ENCODE results near the gene SMC3. TPM values are rescaled to one million over a fixed set of nuclear protein-coding genes. Genes with fewer than 3 reads are reported as not detected.

Gene SMC3
- total and polyA plus RNA-seq, 2 experiments from 2014 or later, result 72.3 to 320 TPM

DNA sequence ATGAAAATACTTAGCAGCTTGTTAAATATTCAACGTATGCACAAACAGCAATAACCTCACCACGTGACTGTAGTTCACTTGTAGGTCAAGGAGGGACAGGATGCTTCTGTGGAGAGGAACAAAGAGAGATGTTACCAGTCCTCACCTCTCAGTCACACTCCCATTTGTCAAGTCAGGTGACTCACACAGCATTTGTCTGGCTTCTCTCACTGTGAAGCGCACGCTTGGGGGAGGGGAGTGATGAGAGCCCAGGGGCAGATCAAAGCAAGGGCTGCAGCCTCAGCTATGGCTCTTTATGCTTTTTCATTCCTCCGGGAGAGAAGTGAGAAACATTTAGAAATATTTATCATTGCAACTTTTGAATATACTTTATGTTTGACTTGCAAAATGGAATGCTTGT is 73.8 kb downstream of the SMC3 start:
- no peaks in the 10 kb centered on the region for H3K9me2 ChIP-seq (ENCODE audit: insufficient read depth)
- peak; percentile 30 for ATAC-seq
- DNase-seq (ENCODE audit: low spot score), result peak; percentile 91
- H3K36me3 Mint-ChIP-seq (ENCODE audit: low read depth), result no peaks in the 10 kb centered on the region; the same call in 2 of the 3 replicates
- peaks cover 51% of the 10 kb centered on the region for H3K4me1 Mint-ChIP-seq
- no peaks in the 10 kb centered on the region for H3K36me3 ChIP-seq (ENCODE audit: insufficient read depth)
- H3K4me1 ChIP-seq (ENCODE audit: insufficient read depth), result peaks cover 44% of the 10 kb centered on the region
- no peaks in the 10 kb centered on the region for H4K20me1 ChIP-seq (replicated peaks; ENCODE audit: insufficient read depth)
- no peaks in the 10 kb centered on the region for H3K79me2 ChIP-seq (replicated peaks; ENCODE audit: insufficient read depth)
- H3F3A ChIP-seq (replicated peaks; ENCODE audit: low read depth), result 0 out of 2 replicates have a peak, but pooled peaks cover 8% of the 10 kb centered on the region
- H3K27ac Mint-ChIP-seq, result no peak overlapping the region
- H3K27me3 Mint-ChIP-seq (ENCODE audit: insufficient read depth, low read depth, poor library complexity), result peaks cover 41% of the 10 kb centered on the region
- H3K4me3 ChIP-seq, result peak overlapping the region; percentile 18
- peak overlapping the region; percentile 96 for H3K4me2 ChIP-seq
- peak overlapping the region; percentile 52 for H3K4me3 Mint-ChIP-seq
- TF ChIP-seq EZH2phosphoT487 (IDR thresholded peaks at IDR 0.05; ENCODE audit: unreplicated experiment), result no peak
- TF ChIP-seq NANOG (IDR thresholded peaks at IDR 0.05; ENCODE audit: borderline replicate concordance), result no peak
- peak; percentile 42 for TF ChIP-seq CREB1 (CRISPR knock-in tag; IDR thresholded peaks at IDR 0.05; ENCODE audit: low read depth)
- TF ChIP-seq, protein P1, sequence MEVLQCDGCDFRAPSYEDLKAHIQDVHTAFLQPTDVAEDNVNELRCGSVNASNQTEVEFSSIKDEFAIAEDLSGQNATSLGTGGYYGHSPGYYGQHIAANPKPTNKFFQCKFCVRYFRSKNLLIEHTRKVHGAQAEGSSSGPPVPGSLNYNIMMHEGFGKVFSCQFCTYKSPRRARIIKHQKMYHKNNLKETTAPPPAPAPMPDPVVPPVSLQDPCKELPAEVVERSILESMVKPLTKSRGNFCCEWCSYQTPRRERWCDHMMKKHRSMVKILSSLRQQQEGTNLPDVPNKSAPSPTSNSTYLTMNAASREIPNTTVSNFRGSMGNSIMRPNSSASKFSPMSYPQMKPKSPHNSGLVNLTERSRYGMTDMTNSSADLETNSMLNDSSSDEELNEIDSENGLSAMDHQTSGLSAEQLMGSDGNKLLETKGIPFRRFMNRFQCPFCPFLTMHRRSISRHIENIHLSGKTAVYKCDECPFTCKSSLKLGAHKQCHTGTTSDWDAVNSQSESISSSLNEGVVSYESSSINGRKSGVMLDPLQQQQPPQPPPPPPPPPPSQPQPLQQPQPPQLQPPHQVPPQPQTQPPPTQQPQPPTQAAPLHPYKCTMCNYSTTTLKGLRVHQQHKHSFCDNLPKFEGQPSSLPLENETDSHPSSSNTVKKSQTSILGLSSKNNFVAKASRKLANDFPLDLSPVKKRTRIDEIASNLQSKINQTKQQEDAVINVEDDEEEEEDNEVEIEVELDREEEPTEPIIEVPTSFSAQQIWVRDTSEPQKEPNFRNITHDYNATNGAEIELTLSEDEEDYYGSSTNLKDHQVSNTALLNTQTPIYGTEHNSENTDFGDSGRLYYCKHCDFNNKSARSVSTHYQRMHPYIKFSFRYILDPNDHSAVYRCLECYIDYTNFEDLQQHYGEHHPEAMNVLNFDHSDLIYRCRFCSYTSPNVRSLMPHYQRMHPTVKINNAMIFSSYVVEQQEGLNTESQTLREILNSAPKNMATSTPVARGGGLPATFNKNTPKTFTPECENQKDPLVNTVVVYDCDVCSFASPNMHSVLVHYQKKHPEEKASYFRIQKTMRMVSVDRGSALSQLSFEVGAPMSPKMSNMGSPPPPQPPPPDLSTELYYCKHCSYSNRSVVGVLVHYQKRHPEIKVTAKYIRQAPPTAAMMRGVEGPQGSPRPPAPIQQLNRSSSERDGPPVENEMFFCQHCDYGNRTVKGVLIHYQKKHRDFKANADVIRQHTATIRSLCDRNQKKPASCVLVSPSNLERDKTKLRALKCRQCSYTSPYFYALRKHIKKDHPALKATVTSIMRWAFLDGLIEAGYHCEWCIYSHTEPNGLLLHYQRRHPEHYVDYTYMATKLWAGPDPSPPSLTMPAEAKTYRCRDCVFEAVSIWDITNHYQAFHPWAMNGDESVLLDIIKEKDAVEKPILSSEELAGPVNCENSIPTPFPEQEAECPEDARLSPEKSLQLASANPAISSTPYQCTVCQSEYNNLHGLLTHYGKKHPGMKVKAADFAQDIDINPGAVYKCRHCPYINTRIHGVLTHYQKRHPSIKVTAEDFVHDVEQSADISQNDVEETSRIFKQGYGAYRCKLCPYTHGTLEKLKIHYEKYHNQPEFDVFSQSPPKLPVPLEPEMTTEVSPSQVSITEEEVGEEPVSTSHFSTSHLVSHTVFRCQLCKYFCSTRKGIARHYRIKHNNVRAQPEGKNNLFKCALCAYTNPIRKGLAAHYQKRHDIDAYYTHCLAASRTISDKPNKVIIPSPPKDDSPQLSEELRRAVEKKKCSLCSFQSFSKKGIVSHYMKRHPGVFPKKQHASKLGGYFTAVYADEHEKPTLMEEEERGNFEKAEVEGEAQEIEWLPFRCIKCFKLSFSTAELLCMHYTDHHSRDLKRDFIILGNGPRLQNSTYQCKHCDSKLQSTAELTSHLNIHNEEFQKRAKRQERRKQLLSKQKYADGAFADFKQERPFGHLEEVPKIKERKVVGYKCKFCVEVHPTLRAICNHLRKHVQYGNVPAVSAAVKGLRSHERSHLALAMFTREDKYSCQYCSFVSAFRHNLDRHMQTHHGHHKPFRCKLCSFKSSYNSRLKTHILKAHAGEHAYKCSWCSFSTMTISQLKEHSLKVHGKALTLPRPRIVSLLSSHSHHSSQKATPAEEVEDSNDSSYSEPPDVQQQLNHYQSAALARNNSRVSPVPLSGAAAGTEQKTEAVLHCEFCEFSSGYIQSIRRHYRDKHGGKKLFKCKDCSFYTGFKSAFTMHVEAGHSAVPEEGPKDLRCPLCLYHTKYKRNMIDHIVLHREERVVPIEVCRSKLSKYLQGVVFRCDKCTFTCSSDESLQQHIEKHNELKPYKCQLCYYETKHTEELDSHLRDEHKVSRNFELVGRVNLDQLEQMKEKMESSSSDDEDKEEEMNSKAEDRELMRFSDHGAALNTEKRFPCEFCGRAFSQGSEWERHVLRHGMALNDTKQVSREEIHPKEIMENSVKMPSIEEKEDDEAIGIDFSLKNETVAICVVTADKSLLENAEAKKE (CRISPR knock-in tag; IDR thresholded peaks at IDR 0.05), result 0 out of 2 replicates have a peak, but pooled peaks have one; percentile 1
- no peaks in the 10 kb centered on the region for H3K9me3 Mint-ChIP-seq
- H3K27ac ChIP-seq (ENCODE audit: low read depth), result no peak overlapping the region
- H2AFZ ChIP-seq, result no peak overlapping the region
- H3K27me3 ChIP-seq (ENCODE audit: insufficient read depth), result peaks cover 50% of the 10 kb centered on the region

DNA sequence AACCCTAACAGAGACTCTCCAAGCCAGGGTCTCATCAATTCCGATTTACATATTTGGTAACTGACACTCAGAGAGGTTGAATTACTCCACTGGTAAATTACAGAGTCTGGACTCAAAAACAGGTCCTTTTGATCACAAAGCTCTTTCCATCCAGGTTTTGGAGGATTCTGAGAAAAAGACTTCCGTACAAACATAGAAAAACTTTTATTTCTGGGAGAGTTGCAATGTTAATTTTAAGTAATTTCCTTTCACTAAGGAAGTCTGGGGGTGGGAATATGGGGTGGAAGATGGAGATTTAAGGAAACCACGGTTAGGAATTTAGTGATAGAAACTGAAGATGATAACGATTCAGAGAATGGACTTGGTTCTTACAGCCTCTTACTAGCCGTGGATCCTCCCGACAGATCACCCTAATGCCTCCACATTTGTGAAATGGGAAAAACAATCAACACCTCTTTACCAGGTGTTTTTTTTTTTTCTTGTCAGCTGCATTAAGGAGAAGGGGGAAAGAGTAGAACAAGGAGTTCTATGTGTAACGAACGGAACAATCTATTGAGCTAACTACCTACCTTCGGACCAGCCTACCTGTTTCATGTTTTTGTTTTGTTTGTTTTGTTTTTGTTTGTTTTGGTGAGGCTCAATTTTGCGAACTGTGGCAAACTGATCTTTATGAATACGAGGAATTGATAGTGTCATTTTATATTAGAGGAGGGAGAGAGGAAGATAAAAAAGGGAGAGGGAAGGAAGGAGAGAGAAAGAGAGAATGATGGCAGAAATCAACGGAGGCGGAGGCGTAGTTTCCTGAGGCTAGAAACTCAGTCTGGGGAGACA is 74.9 kb downstream of the SMC3 start:
- H3K4me3 Mint-ChIP-seq, result peak overlapping the region; percentile 88
- Histone ChIP-seq H3K4me3 (peak overlapping the region; percentile 73), H3K79me2 (replicated peaks; ENCODE audit: insufficient read depth) (no peaks in the 10 kb centered on the region), H2AFZ (peak overlapping the region; percentile 94), H3K4me2 (peak overlapping the region; percentile 96), H3F3A (replicated peaks; ENCODE audit: low read depth) (0 out of 2 replicates have a peak, but pooled peaks cover 4% of the 10 kb centered on the region), H3K9me2 (ENCODE audit: insufficient read depth) (no peaks in the 10 kb centered on the region), H3K4me1 (ENCODE audit: insufficient read depth) (peaks cover 34% of the 10 kb centered on the region), H3K27ac (ENCODE audit: low read depth) (no peak overlapping the region), H4K20me1 (replicated peaks; ENCODE audit: insufficient read depth) (no peaks in the 10 kb centered on the region), H3K36me3 (ENCODE audit: insufficient read depth) (no peaks in the 10 kb centered on the region), H3K27me3 (ENCODE audit: insufficient read depth) (peaks cover 61% of the 10 kb centered on the region)
- H3K36me3 Mint-ChIP-seq (ENCODE audit: low read depth), result no peaks in the 10 kb centered on the region; the same call in 2 of the 3 replicates
- H3K9me3 Mint-ChIP-seq, result no peaks in the 10 kb centered on the region
- ATAC-seq (no peak), DNase-seq (ENCODE audit: low spot score) (no peak)
- H3K4me1 Mint-ChIP-seq, result peaks cover 44% of the 10 kb centered on the region
- peaks cover 41% of the 10 kb centered on the region for H3K27me3 Mint-ChIP-seq (ENCODE audit: insufficient read depth, low read depth, poor library complexity)
- H3K27ac Mint-ChIP-seq, result no peak overlapping the region
- TF ChIP-seq, protein P1 (CRISPR knock-in tag; IDR thresholded peaks at IDR 0.05), result no peak

Data from GM23338 (cell line).